Stimulated activated effector memory CD8-positive, alpha-beta T cell treated with anti-CD3 and anti-CD28 coated beads, Interleukin-12 subunit alpha, Interleukin-12 subunit beta, amount 100 ng/mL, for 72 hours (primary cell): ENCODE data around the gene SLC41A1.

Source experiments
- ATAC-seq: fragments of 150-1000 bp; cut with Tn5 transposase; 2 replicates; pipeline ENCODE4 v1.10.0; 2021
- DNase-seq, 2 donors: peaks; one replicate each; pipeline ENCODE4 v3.0.0; 2021 to 2022; ENCODE audit warnings: low spot score in 2 of 2
- H3K27ac Mint-ChIP-seq: one replicate; pipeline ENCODE4 v1.8.0; 2022; ENCODE audit warnings: mild to moderate bottlenecking, mixed read lengths
- H3K36me3 Mint-ChIP-seq: one replicate; pipeline ENCODE4 v1.8.0; 2022; ENCODE audit warnings: mild to moderate bottlenecking, mixed read lengths
- H3K4me1 Mint-ChIP-seq: one replicate; pipeline ENCODE4 v1.8.0; 2022; ENCODE audit warnings: mixed read lengths
- H3K4me3 Mint-ChIP-seq: one replicate; pipeline ENCODE4 v1.8.0; 2022; ENCODE audit warnings: mild to moderate bottlenecking, mixed read lengths
- H3K9me3 Mint-ChIP-seq: one replicate; pipeline ENCODE4 v1.8.0; 2022; ENCODE audit warnings: mixed read lengths

Gene SLC41A1

DNA sequence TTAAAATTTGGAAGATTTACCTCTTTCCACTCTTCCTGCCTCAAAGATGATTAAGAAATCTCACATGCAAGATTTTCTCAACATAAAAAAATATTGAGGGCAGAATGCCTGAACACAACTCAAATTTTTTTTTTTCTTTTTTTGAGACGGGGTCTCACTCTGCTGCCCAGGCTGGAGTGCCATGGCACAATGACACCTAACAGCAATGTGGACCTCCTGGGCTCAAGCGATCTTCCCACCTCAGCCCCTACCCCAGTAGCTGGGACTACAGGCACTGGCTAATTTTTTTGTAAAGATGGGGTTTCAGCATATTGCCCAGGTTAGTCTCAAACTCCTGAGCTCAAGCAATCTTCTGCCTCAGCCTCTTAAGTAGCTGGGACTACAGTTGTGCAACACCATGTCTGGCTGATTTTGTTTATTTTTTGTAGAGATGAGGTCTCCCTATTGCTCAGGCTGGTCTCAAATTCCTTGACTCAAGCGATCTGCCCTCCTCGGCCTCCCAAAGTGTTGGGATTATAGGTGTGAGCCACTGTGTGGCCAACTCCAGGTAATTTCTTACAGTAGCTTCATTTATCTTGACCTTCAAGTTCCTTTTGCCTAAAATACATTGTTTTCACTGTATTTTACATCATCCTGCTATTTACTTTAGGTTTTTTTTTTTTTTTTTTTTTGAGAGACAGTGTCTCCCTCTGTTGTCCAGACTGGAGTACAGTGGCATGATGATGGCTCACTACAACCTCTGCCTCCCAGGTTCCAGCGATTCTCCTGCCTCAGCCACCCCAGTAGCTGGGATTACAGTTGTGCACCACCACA, 73.4 kb downstream of the SLC41A1 start:
- peaks cover 43% of the 10 kb centered on the region for H3K4me1 Mint-ChIP-seq
- ATAC-seq (no peak), DNase-seq (no peak)
- no peaks in the 10 kb centered on the region for H3K9me3 Mint-ChIP-seq
- H3K4me3 Mint-ChIP-seq = no peak overlapping the region
- no peak overlapping the region for H3K27ac Mint-ChIP-seq
- peaks cover 73% of the 10 kb centered on the region for H3K36me3 Mint-ChIP-seq
